GM10248 (cell line): Measurements from ENCODE around the gene HSPE1.

ENCODE experiments used
- CTCF ChIA-PET: fragments of 300-600 bp; sonication (Branson Sonifier 250); formaldehyde crosslinking; extraction: SDS; loops from one replicate; lab custom pipeline; 2021; ENCODE audit warnings: antibody characterized with exemption; lab: Yijun Ruan, JAX
- POLR2A ChIA-PET: fragments of 350-650 bp; sonication (Branson Sonifier 250); formaldehyde crosslinking; extraction: SDS; loops from one replicate; lab custom pipeline; 2020; ENCODE audit warnings: antibody characterized with exemption; lab: Yijun Ruan, JAX
- DNase-seq: peaks from one replicate; pipeline ENCODE4 v3.0.0; 2012; ENCODE audit errors: extremely low spot score
- CTCF ChIP-seq: IDR thresholded peaks from 2 replicates; pipeline ENCODE4 v1.5.1; 2012; ENCODE audit warnings: mild to moderate bottlenecking, low read depth; ENCODE audit errors: extremely low read depth, missing control alignments, control extremely low read depth

Gene HSPE1

GRCh38 chr2:197502201-197502600, 2.0 kb downstream of the HSPE1 start:
- no peak for TF ChIP-seq CTCF
- DNase-seq, result no peak
- ChIA-PET CTCF (interaction anchor here (3.3 kb wide), 1 partner anchor 11 kb away, joined by 13 read pairs; no protein-coding TSS in a partner anchor), POLR2A (interaction anchor here (1.0 to 1.9 kb wide), 4 partner anchors 11 to 49 kb away, joined by 3 to 8 read pairs (median 5); partner anchors contain the start of genes COQ10B and MOB4)

- no peak for DNase-seq
- ChIA-PET CTCF (interaction anchor here (3.3 kb wide), 1 partner anchor 10 kb away, joined by 13 read pairs; no protein-coding TSS in a partner anchor), POLR2A (interaction anchor here (1.0 to 1.9 kb wide), 4 partner anchors 10 to 49 kb away, joined by 3 to 8 read pairs (median 5); partner anchors contain the start of genes COQ10B and MOB4)
- no peak for TF ChIP-seq CTCF
These were observed 2.5 kb downstream of the HSPE1 start for GRCh38 chr2:197502685-197503084.

- DNase-seq, result no peak
- CTCF ChIA-PET, result interaction anchor here (2.7 kb wide), 1 partner anchor 9 kb away, joined by 8 read pairs; no protein-coding TSS in a partner anchor
- TF ChIP-seq CTCF, result no peak
- POLR2A ChIA-PET, result no interaction called here
These were observed 3.8 kb downstream of the HSPE1 start for GRCh38 chr2:197504000-197504399.

- DNase-seq, result no peak
- CTCF ChIA-PET, result interaction anchor here (0.8 to 2.7 kb wide), 4 partner anchors 9 to 91 kb away, joined by 3 to 8 read pairs (median 4); partner anchors contain the start of gene MOB4
- no peak for TF ChIP-seq CTCF
- POLR2A ChIA-PET, result interaction anchor here (1.0 to 1.8 kb wide), 2 partner anchors 11 to 12 kb away, joined by 3 to 4 read pairs; no protein-coding TSS in a partner anchor
These were observed 4.3 kb downstream of the HSPE1 start for GRCh38 chr2:197504512-197504911.

GRCh38 chr2:197506658-197507057, 6.5 kb downstream of the HSPE1 start:
- TF ChIP-seq CTCF, result no peak
- ChIA-PET CTCF (no interaction called here), POLR2A (interaction anchor here (1.0 kb wide), 1 partner anchor 9 kb away, joined by 4 read pairs; the partner anchor contains the start of gene MOB4)
- no peak for DNase-seq

- ChIA-PET POLR2A (interaction anchor here (2.5 kb wide), 1 partner anchor 14 kb away, joined by 12 read pairs; the partner anchor contains the start of genes HSPD1 and HSPE1), CTCF (interaction anchor here (1.9 to 2.1 kb wide), 2 partner anchors 9 to 13 kb away, joined by 8 to 13 read pairs; partner anchors contain the start of genes HSPD1 and HSPE1)
- no peak for TF ChIP-seq CTCF
- no peak for DNase-seq
These were observed 13.7 kb downstream of the HSPE1 start for GRCh38 chr2:197513915-197514314.
